GM13976 (cell line): ENCODE measurements around the gene PGLYRP4.
A peak's percentile ranks its signal among the peaks of the same experiment; 100 is the strongest.

Source experiments
- DNase-seq: peaks from one replicate; pipeline ENCODE4 v3.0.0; 2012; ENCODE audit warnings: low spot score
- CTCF ChIP-seq: IDR thresholded peaks from 2 replicates; pipeline ENCODE4 v1.5.1; 2012; ENCODE audit warnings: borderline replicate concordance, mild to moderate bottlenecking; ENCODE audit not compliant: insufficient read depth; ENCODE audit errors: extremely low read depth, missing control alignments, control extremely low read depth
- in situ Hi-C: fragments of 300-500 bp; cut with MboI; formaldehyde crosslinking; loops from one replicate; pipeline ENCODE4 v1.12.0; 2022; ENCODE audit warnings: low sequenced_read_pairs, mixed read lengths, inconsistent platforms; ENCODE audit not compliant: unreplicated experiment

Gene PGLYRP4

GRCh38 chr1:153346077-153346723 lies 2.4 kb downstream of the PGLYRP4 start:
- no peak for TF ChIP-seq CTCF

GRCh38 chr1:153345187-153346076 lies 3.2 kb downstream of the PGLYRP4 start:
- in situ Hi-C loops = no loop called here
- DNase-seq = peak; percentile 45

More at GRCh38 chr1:153346077-153346723, 2.4 kb downstream of the PGLYRP4 start:
- in situ Hi-C loops = no loop called here
- DNase-seq = peak; percentile 31

GRCh38 chr1:153344718-153345025 lies 4.0 kb downstream of the PGLYRP4 start:
- no peak for TF ChIP-seq CTCF
- peak; percentile 19 for DNase-seq
- in situ Hi-C loops = no loop called here

More at GRCh38 chr1:153345187-153346076, 3.2 kb downstream of the PGLYRP4 start:
- no peak for TF ChIP-seq CTCF

GRCh38 chr1:153343811-153344717 lies 4.6 kb downstream of the PGLYRP4 start:
- TF ChIP-seq CTCF = no peak
- in situ Hi-C loops = no loop called here
- peak; percentile 32 for DNase-seq

GRCh38 chr1:153343040-153343681 lies 5.5 kb downstream of the PGLYRP4 start:
- in situ Hi-C loops = no loop called here
- no peak for TF ChIP-seq CTCF

GRCh38 chr1:153342178-153342577 lies 6.5 kb downstream of the PGLYRP4 start:
- in situ Hi-C loops = no loop called here
- DNase-seq = peak; percentile 6
- TF ChIP-seq CTCF = no peak

More at GRCh38 chr1:153343040-153343681, 5.5 kb downstream of the PGLYRP4 start:
- peak; percentile 4 for DNase-seq
